MM.1S (cell line): ENCODE measurements around the gene LAGE3.

ENCODE experiments used
- CTCF ChIP-seq: fragments of 300-600 bp; sonication (generic); IDR thresholded peaks from 2 replicates; pipeline ENCODE4 v1.5.1; 2016; ENCODE audit warnings: antibody characterized with exemption, low read length, mixed read lengths
- EZH2phosphoT487 ChIP-seq: fragments of 300-600 bp; sonication (generic); IDR thresholded peaks from 2 replicates; pipeline ENCODE4 v1.6.1; 2018; ENCODE audit warnings: antibody characterized with exemption, low read length

DNA sequence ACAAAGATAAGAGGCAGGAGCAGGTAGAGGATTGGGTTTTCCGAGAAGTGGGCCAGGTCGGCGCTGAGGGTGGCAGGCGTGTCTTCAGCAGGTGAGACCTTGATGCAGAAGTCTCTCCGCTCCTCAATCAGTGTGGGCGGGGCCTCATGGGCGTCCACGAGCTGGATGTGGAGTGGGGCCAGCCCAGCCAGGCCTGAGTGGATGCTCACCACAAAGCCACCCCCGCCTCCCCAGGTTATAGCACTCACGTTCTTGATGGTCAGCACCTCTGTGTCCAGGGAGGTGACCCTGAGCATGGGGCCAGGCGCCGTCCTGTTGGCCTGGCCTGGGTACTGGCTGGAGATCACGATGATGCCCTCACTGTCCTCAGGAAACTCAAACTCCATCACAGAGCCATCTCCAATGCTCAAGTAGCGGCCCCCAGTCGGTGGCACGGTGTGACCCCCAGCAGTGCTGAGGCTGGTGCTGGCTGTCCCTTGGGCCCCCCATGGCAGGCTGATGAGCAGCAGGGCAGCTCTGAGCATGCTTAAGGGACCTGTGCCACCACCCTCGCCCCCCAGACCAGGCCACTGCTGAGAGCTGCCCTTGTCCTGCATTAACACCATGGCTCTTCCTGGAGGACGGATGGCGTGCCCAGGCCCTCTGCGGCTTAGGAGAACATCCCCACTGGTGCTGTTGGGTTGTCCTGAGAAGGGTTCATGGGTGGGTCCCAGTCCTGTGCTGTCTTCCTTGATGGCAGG is 9.4 kb upstream of the LAGE3 start:
- TF ChIP-seq EZH2phosphoT487 (no peak), CTCF (no peak)
